GM19328 (cell line): ENCODE results near the gene PPP2R2C.

Experiments
- ATAC-seq: cut with Tn5 transposase; IDR thresholded peaks from one replicate; pipeline ENCODE4 v1.9.1; 2021; ENCODE audit warnings: mild to moderate bottlenecking, moderate library complexity; ENCODE audit not compliant: unreplicated experiment

PPP2R2C gene

DNA sequence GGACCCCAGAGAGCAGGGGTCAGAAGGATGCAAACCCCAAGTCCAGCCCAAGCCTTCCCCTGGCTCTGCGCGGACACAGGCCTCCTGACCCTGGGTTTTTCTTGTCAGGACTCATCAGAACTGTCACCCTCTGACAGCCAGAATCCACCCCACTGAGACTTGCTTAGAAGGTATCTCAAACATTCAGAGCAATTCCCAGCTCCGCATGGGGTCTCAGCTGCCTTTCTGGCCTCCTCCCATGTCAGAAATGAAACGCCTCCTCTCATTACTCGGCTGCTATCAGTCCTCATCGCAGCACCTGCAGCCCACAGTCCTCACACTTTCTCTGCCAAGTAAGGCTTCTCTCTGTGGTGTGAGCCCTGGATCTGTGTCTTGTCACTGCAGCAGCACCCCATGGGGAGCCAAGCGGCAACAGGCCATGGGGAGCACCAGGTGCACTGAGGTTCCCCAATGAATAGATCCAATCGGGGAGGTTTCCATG lies 105.0 kb downstream of the PPP2R2C start:
- no peak for ATAC-seq

DNA sequence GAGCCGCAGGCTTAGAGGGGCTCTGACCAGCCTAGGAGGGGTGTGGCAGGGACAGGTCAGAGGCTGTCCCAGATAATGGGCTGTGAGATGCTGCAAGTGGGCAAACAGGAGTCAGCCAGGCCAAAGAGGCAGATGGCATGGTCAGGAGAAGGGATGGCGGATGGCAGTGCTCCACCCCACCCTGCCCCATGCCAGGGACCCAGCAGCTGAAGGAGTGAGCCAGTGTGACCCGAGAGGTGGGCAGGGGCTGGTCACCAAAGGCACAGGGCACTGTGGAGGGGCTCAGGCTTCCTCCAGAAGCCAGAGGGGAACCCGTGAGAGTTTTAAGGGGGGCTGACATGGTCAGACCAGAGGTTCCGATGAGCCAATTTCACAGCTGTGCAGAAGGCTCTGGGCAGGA lies 105.8 kb downstream of the PPP2R2C start:
- ATAC-seq, result no peak

DNA sequence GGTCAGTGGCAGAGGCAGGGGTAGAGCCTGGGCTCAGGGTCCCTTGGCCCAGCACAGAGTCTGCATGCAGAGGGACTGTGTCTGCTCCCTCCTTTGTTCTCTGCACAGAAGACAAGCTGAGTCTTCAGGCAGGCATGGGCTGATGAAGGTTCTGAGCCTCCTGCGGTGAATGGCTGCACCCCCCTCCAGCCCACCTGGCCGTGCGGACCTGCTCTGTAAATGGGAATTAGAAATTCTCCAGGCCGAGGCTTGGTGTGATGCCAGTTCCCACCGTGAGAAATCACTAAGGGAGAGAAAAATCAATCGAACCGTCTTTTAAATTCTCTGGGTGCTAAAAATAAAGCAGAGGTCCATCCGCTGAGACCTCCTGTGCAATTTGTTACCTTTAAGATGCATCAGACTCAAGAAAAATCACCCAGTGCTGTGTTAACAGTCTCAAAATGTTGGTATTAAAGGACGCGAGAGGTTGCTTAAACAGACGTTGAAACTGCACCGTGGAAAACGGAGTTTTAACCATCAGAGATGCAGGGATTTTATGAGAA lies 106.8 kb downstream of the PPP2R2C start:
- ATAC-seq, result no peak

DNA sequence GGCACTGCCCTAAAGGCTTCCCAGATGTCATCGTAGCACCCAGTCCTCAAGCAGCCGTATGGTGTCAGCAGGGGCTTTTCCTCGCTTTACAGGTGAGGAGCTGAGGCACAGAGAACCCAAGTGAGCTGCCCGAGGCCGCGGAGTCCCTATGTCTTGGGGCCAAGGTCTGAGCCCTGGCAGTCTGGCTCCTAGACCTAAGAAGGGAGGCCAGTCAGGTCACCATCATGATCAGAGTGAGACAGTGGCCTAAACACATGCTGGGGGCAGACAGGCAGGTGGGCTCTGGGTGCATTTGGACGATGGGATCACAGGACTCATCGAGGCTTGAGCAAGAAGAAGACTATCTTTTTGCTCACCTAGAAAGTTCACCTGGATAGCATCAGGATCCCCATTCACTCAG lies 107.8 kb downstream of the PPP2R2C start:
- ATAC-seq, result no peak

DNA sequence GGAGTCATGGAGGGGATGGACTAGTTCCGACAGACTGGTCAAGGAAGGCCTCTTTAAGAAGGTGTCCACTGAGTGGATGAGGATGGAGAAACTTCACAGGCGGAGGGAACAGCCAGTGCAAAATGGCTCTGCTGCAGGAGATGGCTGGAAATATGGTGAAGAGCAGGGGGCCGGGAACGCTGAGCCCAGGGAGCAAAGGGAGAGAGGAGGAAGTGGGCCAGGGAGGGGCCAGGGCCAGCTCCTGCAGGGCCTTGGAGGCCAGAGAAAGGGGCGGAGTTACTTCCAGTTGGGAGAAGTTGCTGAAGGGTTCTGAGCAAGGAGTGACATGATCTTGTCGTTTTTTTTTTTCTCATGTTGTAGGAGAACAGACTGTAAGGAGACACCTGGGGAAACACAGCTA lies 108.3 kb downstream of the PPP2R2C start:
- ATAC-seq, result no peak

DNA sequence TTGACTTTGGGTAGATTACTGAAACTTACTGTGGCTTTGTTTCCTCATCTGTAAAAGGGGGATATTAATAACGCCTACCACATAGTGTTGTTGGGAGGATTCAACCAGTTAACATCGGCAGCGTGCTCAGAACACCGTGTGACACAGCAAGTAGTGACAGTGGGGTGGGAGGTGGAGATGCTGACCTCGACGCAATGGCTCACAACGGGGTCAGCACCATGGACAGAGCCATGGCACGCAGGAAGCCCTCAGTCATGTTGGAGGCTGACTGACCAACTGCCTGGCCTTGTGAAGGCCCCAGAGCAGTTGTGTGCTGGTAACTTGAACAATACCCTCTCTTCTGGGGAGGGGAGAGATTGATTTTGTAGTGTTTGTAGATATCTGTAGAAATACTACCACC lies 109.5 kb downstream of the PPP2R2C start:
- ATAC-seq, result no peak

DNA sequence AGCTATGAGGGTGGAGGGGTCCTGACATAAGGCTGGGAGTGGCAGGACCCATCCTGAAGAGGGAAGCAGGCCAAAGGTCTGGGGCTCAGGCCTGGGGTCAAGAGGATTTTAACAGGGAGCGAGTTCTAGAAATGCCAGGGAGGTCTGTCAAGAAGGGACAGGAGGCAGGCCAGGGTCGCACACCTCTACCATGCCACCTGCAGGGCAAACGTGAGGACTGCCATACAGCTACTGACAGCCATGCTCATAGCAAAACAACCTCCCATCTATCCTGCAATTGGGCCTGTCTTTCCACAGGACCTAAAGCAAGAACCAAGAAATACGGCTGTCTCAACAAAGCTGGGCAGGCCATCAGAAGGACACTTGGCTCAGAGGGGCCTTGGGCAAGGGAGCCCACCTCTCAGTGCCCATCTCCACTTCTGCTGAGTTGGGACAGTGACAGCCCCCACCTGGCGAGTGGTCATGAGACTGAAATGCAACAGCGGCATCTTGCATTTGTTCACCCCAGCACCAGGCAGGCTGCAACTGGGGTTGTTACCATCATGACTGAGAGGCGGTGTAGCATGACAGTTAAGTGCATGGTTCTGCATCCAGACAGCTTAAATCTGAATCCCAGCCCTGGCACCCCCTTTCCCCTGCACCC lies 110.0 kb downstream of the PPP2R2C start:
- ATAC-seq, result no peak

DNA sequence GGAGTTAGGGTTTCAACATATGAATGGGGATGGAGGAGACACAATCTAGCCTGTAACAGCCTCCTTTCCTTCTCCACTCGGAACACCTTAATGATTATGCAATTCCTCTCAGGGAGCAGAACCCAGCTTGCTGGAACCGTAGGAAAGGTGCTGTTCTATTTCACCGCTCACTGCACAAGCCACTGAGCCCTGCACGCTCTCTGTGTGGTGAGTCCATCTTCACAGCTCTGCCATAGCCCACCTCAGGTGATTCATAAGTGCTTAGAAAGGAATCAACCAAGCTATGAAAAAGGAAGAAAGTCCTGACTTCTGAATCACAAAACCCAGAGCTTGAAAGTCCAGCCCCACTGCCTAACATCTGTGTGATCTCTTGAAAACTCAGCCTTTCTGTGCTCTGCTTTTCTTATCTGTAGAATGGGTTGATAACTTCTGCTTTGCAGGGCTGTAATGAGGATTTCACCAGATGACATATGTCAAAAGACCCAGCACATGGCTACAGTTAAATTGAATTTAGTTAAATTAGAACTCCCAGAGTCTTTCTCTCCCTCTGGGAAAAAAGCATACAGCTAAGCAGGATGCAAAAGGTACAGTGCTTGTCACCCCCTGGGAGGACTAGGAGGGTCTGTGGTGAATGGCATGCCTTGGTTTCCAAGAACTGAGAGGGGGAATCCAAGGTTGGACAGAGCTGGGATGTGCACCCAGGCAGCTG lies 111.2 kb downstream of the PPP2R2C start:
- no peak for ATAC-seq

DNA sequence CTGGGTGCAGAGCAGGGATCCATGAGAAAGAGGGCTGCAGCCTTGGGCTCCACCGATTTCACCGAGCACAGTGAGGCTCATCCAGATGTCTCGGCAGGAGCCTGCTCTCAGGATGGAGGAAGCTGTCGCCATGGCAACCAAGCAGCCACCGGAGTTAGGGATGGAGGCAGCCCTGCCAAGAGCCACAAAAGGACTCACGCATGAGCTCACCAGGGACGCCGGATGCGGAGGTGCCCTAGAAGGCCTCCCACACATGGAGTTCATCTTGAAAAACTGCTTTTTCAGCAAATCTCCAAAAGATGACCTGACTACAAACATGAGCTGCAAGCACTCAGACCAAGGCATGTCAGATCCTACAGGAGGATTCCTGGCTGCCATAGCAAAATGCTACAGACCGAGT lies 112.0 kb downstream of the PPP2R2C start:
- no peak for ATAC-seq

DNA sequence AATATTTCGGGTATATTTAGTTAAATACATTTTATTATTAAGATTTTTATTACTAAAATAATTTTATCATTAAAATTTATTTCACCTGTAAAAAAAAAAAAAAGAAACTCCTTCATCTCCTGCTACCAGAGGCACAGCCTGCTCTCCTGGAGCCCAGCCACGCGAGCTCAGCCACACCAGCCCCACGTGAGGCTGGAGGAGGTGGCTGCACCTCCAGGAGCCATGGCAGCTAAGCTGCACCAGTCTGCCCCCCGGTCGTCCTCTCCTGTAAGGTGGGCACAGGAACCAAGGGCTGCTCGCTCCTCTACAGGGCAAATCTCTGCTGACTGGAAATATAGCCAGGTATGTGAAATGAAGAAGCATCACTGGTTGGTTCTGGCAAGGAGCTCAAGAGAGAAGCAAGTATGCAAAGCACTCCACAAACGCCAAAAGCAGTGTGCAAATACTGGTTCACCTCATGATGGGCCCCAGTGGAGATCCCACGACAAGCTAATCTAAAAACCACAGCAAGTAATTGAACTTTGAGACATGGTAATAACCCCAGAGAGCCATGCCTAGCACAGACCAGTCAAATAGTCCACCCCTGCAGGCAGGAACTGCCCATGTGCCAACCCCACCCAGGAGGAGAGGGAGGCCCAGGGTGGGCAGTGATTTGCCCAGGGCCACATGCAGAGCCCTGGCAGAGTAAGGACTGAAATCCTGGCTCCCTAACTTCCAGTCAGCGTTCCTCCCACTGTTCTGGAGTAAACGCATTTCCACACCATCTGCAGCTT lies 112.7 kb downstream of the PPP2R2C start:
- ATAC-seq, result no peak

DNA sequence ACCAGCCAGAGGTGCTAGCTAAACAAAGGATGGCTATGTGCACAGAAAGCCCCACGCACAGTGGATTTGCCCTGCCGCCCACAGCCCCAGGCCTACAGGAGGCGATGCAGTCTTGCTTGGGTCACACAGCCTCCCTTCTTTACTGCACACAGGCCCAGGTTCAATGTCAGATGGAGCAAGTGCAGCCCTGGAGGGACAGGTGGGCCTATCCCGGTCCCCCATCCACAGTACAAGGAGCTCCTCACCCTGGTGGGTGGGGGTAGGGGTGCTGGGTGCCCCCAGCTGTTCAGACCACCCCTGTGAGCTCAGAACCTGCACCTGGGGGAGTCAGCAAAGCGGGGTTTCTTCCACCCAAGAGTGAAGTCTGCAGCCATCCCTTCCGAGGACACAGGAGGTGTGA lies 114.9 kb downstream of the PPP2R2C start:
- ATAC-seq, result no peak

DNA sequence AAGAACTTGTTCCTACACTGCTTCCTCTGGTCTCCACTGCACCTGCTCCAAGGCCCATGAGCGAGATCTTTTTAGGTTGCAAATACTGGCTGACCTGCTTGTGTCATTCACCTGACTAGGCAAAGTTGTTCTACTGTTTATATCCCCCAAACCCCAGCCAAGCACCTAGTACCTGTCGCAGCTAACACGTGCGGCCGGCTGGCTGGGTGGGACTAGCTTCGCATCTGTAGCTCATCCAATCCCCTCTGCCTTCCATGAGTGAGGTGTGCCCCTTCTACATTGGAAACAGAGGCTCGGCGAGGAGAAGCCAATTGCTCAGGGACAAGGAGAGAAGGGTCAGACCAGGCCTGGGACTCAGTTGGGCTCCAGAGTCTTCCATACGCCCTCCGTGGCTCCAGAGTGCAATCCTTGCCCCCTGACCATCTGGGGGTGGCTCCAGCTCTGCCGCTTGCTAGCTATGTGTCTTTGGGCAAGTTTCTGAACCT lies 116.3 kb downstream of the PPP2R2C start:
- no peak for ATAC-seq

DNA sequence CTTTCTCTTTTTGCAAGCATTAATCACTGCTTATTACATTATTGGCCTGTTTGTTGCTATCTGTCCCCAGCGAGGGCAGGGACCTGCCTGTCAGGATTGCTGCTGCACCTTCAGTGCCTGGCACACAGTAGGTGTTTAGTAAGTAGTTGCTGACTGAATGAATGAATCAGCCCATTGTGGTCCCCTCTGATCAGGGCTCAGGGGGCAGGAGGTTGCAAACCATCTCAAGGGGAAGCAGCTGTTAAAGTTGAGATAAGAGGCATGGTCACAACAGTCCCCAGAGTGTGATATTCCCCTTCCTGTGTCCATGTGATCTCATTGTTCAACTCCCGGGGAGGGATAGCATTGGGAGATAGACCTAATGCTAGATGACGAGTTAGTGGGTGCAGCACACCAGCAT lies 117.4 kb downstream of the PPP2R2C start:
- ATAC-seq, result no peak

DNA sequence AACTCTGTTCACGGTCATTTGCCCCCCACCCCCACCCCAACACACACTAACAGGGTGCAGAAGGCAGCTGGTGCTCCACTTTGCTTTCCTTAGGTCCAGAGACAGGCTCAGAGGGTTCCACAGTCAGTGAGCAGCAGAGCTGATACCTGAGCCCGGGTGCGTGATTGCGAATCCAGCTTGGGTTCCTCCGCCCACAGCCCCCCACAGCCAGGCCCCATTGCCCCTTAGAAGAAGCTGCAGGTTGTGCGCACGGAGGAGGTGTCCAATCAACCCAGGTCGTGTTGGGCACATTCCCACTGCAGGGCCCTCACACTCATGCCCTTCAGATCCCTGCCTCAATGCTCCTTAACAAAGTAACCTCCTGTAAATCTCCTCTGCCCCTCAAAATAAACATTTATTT lies 117.8 kb downstream of the PPP2R2C start:
- no peak for ATAC-seq

DNA sequence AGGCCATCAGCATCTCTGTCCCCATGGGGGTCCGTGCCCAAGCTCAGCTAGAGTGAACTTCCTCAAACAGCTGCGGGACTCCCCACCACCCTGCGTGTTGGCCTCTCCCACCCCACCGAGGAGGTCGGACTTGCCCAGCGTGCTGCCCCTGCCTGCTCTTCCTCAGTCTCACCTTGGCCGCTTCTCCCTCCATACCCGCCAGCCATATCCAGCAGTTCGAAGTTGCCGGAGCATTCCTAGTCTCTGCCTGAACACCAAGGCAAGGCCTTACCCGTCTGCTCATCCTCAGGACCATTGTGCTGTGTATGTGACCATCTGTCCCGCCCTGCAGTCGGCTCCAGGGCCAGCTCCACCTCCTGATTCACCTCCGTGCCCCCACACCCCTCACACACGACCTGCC lies 118.3 kb downstream of the PPP2R2C start:
- no peak for ATAC-seq

DNA sequence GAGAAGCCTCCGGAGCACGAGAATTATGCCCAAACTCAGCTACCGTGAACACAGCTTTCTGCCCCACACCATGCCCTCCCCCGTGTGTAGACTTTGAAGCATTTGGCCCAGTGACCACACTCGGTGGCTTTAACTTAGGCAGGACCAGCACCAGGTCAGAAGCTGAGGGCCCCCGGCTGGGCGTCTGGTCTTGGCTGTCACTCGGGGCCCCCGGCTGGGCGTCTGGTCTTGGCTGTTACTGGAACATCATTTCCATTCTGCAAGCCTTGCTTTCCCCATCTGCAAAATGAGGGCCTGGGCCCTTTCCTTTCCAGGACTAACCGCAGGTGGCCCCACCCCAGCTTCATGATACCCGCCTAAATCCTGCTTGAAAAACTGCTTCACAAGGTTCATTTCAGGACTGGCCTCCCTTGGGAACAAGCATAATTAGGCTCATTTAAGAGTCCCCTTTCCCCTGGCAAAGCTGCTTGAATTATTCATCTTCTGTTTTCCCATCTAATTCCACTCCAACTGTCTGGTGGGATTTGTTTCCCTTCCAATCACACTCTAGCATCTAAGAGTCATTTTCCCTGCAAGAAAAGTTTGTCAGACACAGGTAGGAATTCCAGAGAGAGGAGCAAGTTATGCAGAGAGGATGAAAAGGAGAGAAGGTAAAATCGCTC lies 120.3 kb downstream of the PPP2R2C start:
- ATAC-seq, result no peak

DNA sequence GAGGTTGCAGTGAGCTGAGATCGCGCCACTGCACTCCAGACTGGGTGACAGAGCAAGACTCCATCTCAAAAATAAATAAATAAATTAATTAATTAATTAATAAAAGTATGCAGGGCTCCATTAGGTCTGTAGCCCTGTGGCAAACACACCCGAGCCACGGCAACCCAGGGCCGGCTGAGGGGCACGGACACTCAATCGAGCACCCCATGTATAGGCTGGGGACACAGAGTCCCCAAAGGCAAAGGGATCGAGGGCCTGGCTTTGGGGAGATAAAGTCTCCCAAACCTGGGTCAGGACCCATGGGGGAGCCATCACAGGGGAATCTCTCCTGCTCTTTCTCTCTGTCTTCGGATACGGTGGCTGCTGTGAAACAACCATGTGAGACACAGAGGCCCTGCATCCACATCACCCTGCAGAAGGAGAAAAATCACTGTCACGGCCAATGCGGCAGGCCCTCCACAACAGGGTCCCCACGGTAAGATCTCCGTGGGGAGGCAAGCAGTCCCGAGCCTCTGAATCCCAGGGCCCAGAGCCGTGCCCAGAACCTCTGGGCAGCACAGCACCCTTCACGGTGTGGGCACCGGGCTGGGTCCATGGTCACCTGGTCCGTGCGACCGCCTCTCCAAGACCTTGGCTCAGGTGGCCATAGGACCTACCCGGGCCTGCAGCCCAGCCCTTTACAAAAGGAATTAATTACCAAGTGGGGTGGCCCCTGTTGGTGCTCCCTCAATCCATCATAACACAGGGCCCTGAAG lies 121.0 kb downstream of the PPP2R2C start:
- no peak for ATAC-seq

DNA sequence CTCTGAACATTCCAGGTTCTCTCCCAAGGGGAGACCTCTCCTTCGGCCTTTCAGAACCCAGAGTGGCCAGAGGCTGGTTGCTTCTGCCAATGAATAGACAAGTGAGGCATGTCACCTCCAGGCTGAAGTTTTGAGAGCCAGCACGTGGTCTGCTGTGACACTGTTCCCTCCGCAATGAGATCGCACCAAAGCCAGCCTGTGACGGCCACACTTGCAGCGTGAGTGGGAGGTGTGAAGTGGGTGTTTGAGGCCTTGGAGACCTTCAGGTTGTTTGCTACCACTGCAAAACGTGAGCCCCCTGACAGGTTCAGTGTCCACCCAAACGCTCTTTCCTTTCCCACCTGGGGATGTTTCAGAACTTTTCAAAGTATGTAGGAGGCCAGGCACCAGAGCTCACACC lies 121.8 kb downstream of the PPP2R2C start:
- no peak for ATAC-seq

DNA sequence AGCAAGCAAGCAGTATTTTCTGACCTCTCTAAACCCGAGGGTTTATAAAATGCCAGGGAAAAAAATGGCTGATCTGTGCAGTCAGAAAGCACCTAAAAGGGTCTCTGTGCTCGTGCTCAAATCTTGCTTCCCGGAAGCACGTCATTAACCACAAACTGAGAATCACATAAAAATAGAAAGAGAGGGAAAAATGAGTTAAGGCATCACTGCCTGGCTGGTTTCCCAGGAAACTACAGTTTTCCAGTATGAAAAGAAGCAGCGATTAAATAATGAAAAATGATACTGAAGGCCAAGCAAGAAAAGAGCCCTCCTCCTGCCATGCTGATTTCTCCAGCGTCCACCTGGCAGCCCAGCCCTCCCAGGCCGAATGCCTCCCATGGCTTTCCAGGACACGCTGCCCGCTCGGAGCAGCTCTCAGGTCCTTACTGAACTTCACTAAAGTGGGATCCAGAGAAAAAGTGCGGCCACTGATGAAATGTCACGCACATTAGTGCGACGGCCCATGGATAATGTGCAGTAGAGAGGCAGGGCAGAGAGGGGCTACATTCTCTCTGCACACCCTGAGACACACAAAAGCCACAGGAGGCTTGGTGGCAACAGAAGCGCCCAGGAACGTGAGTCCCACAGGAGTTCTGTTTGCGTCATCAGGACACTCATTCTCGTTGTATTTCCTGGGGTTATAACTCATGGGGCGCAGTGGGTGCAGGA lies 122.4 kb downstream of the PPP2R2C start:
- ATAC-seq, result no peak

DNA sequence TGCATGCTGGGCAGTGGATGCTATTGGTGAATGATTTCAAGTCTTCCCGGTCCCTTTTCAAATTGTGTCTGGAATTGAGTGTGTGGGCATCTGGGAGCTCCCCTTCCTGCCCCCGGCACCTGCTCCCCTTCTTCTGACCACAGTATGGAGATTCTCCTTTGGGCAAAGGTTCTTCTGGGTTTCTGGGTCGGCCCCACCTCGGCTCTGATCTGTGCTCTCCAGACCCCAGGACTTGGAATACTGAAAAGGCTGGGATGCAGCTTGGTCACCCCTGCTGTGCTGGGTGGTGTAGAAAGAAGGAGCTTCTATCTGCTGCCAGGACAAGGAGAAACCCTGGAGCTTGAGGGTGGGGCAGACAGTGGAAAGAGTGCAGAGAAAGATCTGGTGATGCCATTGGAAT lies 124.0 kb downstream of the PPP2R2C start:
- ATAC-seq, result no peak
